BLaER1 treated with 17β-estradiol and CSF1 and Interleukin-3, amounts not matched to agents 10 nM and 100 nM (cell line): Measurements from ENCODE around the gene PRKCE.

Experiments used
- H3K27ac ChIP-seq, 11 experiments: shearing (Covaris generic); formaldehyde crosslinking; 2 replicates each; pipeline ENCODE4 v1.8.1; 2022
- H3K27me3 ChIP-seq, 11 experiments: shearing (Covaris generic); formaldehyde crosslinking; 2 replicates each; pipeline ENCODE4 v1.8.1; 2022
- H3K36me3 ChIP-seq, 11 experiments: shearing (Covaris generic); formaldehyde crosslinking; 2 replicates each; pipeline ENCODE4 v1.8.1; 2022
- H3K4me1 ChIP-seq, 10 experiments: shearing (Covaris generic); formaldehyde crosslinking; 2 replicates each; pipeline ENCODE4 v1.8.1; 2022
- H3K4me2 ChIP-seq, 11 experiments: shearing (Covaris generic); formaldehyde crosslinking; 2 replicates each; pipeline ENCODE4 v1.8.1; 2022
- H3K4me3 ChIP-seq, 10 experiments: shearing (Covaris generic); formaldehyde crosslinking; 2 replicates each; pipeline ENCODE4 v1.8.1; 2022
- H3K9ac ChIP-seq, 11 experiments: shearing (Covaris generic); formaldehyde crosslinking; 2 replicates each; pipeline ENCODE4 v1.8.1; 2022
- H3K9me3 ChIP-seq, 11 experiments: shearing (Covaris generic); formaldehyde crosslinking; replicated peaks in 1 of 11; 2 replicates each; pipeline ENCODE4 v1.8.1; 2022
- H4K20me1 ChIP-seq, 11 experiments: shearing (Covaris generic); formaldehyde crosslinking; 2 replicates each; pipeline ENCODE4 v1.8.1; 2022
- Cebpa-rat ChIP-seq, 11 experiments: shearing (Covaris generic); IDR thresholded peaks; 2 replicates each; pipeline ENCODE4 v1.8.1; 2022

Gene PRKCE

DNA sequence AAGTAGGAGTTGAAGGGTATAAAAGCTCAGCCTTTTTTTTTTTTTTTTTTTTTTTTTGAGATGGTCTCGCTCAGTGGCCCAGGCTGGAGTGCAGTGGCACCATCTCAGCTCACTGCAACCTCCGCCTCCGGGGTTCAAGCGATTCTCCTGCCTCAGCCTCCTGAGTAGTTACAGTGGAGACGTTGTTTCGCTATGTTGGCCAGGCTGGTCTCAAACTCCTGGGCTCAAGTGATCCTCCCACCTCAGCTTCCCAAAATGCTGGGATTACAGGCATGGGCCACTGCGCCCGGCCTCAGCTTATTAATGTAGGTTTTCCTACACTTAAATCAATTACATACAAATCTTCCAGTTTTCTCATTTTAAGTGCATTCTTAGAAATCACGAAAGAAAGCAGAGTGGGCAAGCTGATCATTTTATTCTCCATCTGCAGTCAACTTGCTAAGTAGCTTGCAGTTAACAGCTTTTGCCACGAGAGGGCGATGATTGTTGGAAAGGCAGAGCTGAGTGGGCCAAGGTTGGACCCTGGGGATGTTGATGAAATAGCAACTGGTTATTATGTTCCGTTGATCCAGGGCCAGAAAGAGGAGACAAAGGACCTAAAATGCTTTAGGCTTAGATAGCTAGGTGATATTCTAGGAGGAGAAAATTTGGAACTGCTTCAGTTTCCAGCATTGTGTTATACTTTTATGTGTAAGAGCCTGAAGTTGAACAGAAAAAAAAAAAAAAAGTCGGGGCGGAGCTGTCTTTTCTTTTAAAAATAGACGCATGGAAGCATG, 411.4 kb downstream of the PRKCE start:
- Histone ChIP-seq H3K27me3 (no peaks in the 10 kb centered on the region), H3K27ac (peak overlapping the region in 6 of 11 experiments; percentile 20 to 47 (median 24); a peak in 7 of 22 replicates), H3K9ac (no peak overlapping the region), H3K36me3 (peaks cover 0 to 86% (median 49%) of the 10 kb centered on the region in 11 experiments; a peak in 17 of 22 replicates), H3K4me1 (peaks cover 20 to 43% (median 32%) of the 10 kb centered on the region in 10 experiments; a peak in 19 of 20 replicates), H3K4me2 (peak overlapping the region in 9 of 11 experiments; percentile 6 to 41 (median 25); a peak in 13 of 22 replicates), H3K9me3 (no peaks in the 10 kb centered on the region), H4K20me1 (peaks cover 0 to 15% (median 0%) of the 10 kb centered on the region in 11 experiments; a peak in 5 of 22 replicates), H3K4me3 (no peak overlapping the region)
- no peak for TF ChIP-seq Cebpa-rat (IDR thresholded peaks at IDR 0.05)

DNA sequence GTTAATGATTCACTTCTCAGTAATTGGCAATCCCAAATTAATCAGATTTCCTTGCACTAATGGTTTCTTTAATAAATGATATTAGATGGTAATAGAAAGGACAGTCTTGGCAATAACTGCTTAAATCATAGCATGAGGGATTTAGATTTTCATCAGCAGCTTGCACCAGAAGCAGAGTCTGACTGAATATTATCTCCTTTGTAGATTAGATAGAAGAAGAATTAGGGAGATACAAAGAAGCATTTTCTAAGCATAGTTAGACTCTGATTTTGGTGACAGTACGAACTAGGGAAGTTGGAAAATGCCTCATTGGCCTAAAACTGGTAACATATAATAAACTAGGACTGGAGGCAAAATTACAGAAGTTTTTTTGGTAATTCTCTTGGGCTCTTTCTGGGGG, 412.9 kb downstream of the PRKCE start:
- Histone ChIP-seq H3K4me1 (peaks cover 20 to 43% (median 32%) of the 10 kb centered on the region in 10 experiments; a peak in 19 of 20 replicates), H3K36me3 (peaks cover 0 to 86% (median 55%) of the 10 kb centered on the region in 11 experiments; a peak in 18 of 22 replicates), H3K9ac (no peak overlapping the region), H3K27ac (no peak overlapping the region), H3K9me3 (no peaks in the 10 kb centered on the region), H3K4me2 (peak overlapping the region in 9 of 11 experiments; percentile 4 to 63 (median 34); a peak in 12 of 22 replicates), H4K20me1 (peaks cover 0 to 11% (median 0%) of the 10 kb centered on the region in 11 experiments; a peak in 5 of 22 replicates), H3K4me3 (no peak overlapping the region), H3K27me3 (no peaks in the 10 kb centered on the region)
- no peak for TF ChIP-seq Cebpa-rat (IDR thresholded peaks at IDR 0.05)

- peak overlapping the region in 7 of 11 experiments; percentile 4 to 63 (median 41); a peak in 11 of 22 replicates for H3K4me2 ChIP-seq
- H3K4me1 ChIP-seq: peaks cover 20 to 43% (median 32%) of the 10 kb centered on the region in 10 experiments; a peak in 19 of 20 replicates
- TF ChIP-seq Cebpa-rat (IDR thresholded peaks at IDR 0.05): no peak
- H3K36me3 ChIP-seq: peaks cover 0 to 91% (median 58%) of the 10 kb centered on the region in 11 experiments; a peak in 18 of 22 replicates
- H3K9ac ChIP-seq: no peak overlapping the region
- no peak overlapping the region for H3K4me3 ChIP-seq
- peaks cover 0 to 9% (median 0%) of the 10 kb centered on the region in 11 experiments; a peak in 5 of 22 replicates for H4K20me1 ChIP-seq
- H3K27ac ChIP-seq: no peak overlapping the region
- H3K27me3 ChIP-seq: no peaks in the 10 kb centered on the region
- no peaks in the 10 kb centered on the region for H3K9me3 ChIP-seq
Observed at GRCh38 chr2:46065152-46065551, 413.7 kb downstream of the PRKCE start.

GRCh38 chr2:46066116-46066515, 414.6 kb downstream of the PRKCE start:
- Histone ChIP-seq H3K4me2 (peak overlapping the region in 4 of 11 experiments; percentile 34 to 63 (median 45); a peak in 3 of 22 replicates), H4K20me1 (peaks cover 0 to 9% (median 0%) of the 10 kb centered on the region in 11 experiments; a peak in 3 of 22 replicates), H3K4me3 (no peak overlapping the region), H3K4me1 (peaks cover 20 to 45% (median 33%) of the 10 kb centered on the region in 10 experiments; a peak in 19 of 20 replicates), H3K36me3 (peaks cover 0 to 90% (median 59%) of the 10 kb centered on the region in 11 experiments; a peak in 18 of 22 replicates), H3K9me3 (no peaks in the 10 kb centered on the region), H3K9ac (no peak overlapping the region), H3K27me3 (no peaks in the 10 kb centered on the region), H3K27ac (no peak overlapping the region)
- TF ChIP-seq Cebpa-rat (IDR thresholded peaks at IDR 0.05): no peak

GRCh38 chr2:46066601-46067000, 415.1 kb downstream of the PRKCE start:
- H3K36me3 ChIP-seq: peaks cover 0 to 90% (median 59%) of the 10 kb centered on the region in 11 experiments; a peak in 18 of 22 replicates
- no peak for TF ChIP-seq Cebpa-rat (IDR thresholded peaks at IDR 0.05)
- H3K27ac ChIP-seq: no peak overlapping the region
- H3K9me3 ChIP-seq: no peaks in the 10 kb centered on the region
- no peak overlapping the region for H3K4me3 ChIP-seq
- H3K4me2 ChIP-seq: no peak overlapping the region
- H3K9ac ChIP-seq: no peak overlapping the region
- peaks cover 20 to 50% (median 37%) of the 10 kb centered on the region in 10 experiments; a peak in 19 of 20 replicates for H3K4me1 ChIP-seq
- no peaks in the 10 kb centered on the region for H3K27me3 ChIP-seq
- H4K20me1 ChIP-seq: peaks cover 0 to 9% (median 0%) of the 10 kb centered on the region in 11 experiments; a peak in 1 of 22 replicates

DNA sequence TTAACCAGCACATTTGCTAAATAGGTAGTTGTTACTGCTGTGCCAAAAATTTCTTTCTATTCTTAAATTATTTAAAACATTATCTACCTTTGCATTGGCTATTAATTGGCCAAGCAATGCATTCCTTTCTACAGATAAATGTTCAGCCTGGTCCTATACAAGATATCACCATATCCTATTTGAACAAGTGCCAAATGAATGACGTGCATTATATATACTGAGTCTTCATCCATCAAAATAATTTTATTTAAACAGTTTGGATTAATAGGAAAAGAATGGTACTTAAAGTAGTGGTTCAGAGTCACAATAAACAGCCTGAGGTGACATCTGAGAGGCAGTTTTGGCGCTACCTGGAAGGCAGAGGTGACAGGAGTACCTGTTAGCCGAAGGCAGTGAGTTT, 415.6 kb downstream of the PRKCE start:
- Histone ChIP-seq H3K27ac (no peak overlapping the region), H4K20me1 (peaks cover 0 to 6% (median 0%) of the 10 kb centered on the region in 11 experiments; a peak in 1 of 22 replicates), H3K4me3 (no peak overlapping the region), H3K4me2 (no peak overlapping the region), H3K27me3 (no peaks in the 10 kb centered on the region), H3K36me3 (peaks cover 0 to 90% (median 63%) of the 10 kb centered on the region in 11 experiments; a peak in 18 of 22 replicates), H3K4me1 (peaks cover 20 to 53% (median 42%) of the 10 kb centered on the region in 10 experiments; a peak in 19 of 20 replicates), H3K9ac (no peak overlapping the region), H3K9me3 (no peaks in the 10 kb centered on the region)
- TF ChIP-seq Cebpa-rat (IDR thresholded peaks at IDR 0.05): no peak

GRCh38 chr2:46067501-46068305, 416.2 kb downstream of the PRKCE start:
- H3K4me2 ChIP-seq: no peak overlapping the region
- H3K36me3 ChIP-seq: peaks cover 0 to 92% (median 67%) of the 10 kb centered on the region in 11 experiments; a peak in 18 of 22 replicates
- no peaks in the 10 kb centered on the region for H4K20me1 ChIP-seq
- peaks cover 24 to 52% (median 43%) of the 10 kb centered on the region in 10 experiments for H3K4me1 ChIP-seq
- no peaks in the 10 kb centered on the region for H3K27me3 ChIP-seq
- H3K9ac ChIP-seq: no peak overlapping the region
- H3K9me3 ChIP-seq: no peaks in the 10 kb centered on the region
- no peak overlapping the region for H3K27ac ChIP-seq
- H3K4me3 ChIP-seq: no peak overlapping the region
- no peak for TF ChIP-seq Cebpa-rat (IDR thresholded peaks at IDR 0.05)

DNA sequence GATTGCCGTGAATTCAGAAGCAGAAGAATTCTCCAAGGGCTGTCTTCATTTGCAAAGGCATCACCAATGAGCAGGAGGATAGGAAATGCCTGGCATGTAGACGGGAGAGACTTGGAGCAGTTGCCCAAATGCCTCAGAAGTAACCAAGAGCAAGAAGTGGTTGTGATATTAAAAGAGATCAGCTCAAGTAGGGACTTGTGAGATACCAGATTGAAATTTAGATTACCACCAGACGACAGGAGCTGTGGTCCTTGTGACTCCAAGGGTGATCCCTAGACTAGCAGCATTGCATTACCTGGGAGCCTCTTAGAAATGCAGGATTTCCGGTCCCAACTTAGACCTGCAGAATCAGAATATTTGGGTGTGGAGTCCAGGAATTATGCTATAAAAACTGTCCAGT, 417.2 kb downstream of the PRKCE start:
- H3K4me3 ChIP-seq: no peak overlapping the region
- TF ChIP-seq Cebpa-rat (IDR thresholded peaks at IDR 0.05): no peak
- peaks cover 26 to 48% (median 41%) of the 10 kb centered on the region in 10 experiments for H3K4me1 ChIP-seq
- H3K36me3 ChIP-seq: peaks cover 0 to 96% (median 69%) of the 10 kb centered on the region in 11 experiments; a peak in 18 of 22 replicates
- no peaks in the 10 kb centered on the region; a peak in 1 of 22 replicates for H4K20me1 ChIP-seq
- no peaks in the 10 kb centered on the region for H3K27me3 ChIP-seq
- H3K9ac ChIP-seq: no peak overlapping the region
- H3K4me2 ChIP-seq: no peak overlapping the region
- no peak overlapping the region for H3K27ac ChIP-seq
- H3K9me3 ChIP-seq: no peaks in the 10 kb centered on the region
